SU-DHL-6 (cell line): ENCODE results near the gene AMMECR1.

ENCODE experiments used
- H2AFZ ChIP-seq: fragments of 200-600 bp; sonication (generic); 2 replicates; pipeline ENCODE4 v1.6.1; 2014; ENCODE audit warnings: low read depth, mild to moderate bottlenecking, moderate library complexity, mixed read lengths, antibody characterized with exemption, low read length; ENCODE audit not compliant: severe bottlenecking
- H3F3A ChIP-seq: fragments of 200-600 bp; shearing (Covaris generic); 2 replicates; pipeline ENCODE4 v1.6.0; 2016; ENCODE audit warnings: antibody characterized with exemption, mild to moderate bottlenecking; ENCODE audit not compliant: insufficient read depth
- H3K27ac ChIP-seq: fragments of 200-600 bp; sonication (generic); 2 replicates; pipeline ENCODE4 v1.5.1; 2016; ENCODE audit warnings: low read depth, mild to moderate bottlenecking, low read length, moderate library complexity, mixed read lengths
- H3K27me3 ChIP-seq: fragments of 200-600 bp; sonication (generic), shearing (Covaris generic); 2 replicates; pipeline ENCODE4 v1.6.0; 2014; ENCODE audit warnings: mild to moderate bottlenecking, low read length
- H3K36me3 ChIP-seq: fragments of 200-600 bp; sonication (generic); 2 replicates; pipeline ENCODE4 v1.6.1; 2014; ENCODE audit warnings: mild to moderate bottlenecking, low read length, mixed read lengths
- H3K4me2 ChIP-seq: fragments of 300-600, 200-600 bp; shearing (Covaris generic), sonication (generic); 2 replicates; pipeline ENCODE4 v1.6.0; 2014; ENCODE audit warnings: low read length, low read depth, mild to moderate bottlenecking; ENCODE audit not compliant: poor library complexity, severe bottlenecking
- H3K4me3 ChIP-seq: fragments of 200-600 bp; sonication (generic); 2 replicates; pipeline ENCODE4 v1.5.1; 2014; ENCODE audit warnings: antibody characterized with exemption, low read length, mild to moderate bottlenecking, mixed read lengths; ENCODE audit not compliant: insufficient read depth, poor library complexity, severe bottlenecking
- H3K79me2 ChIP-seq: fragments of 200-600 bp; sonication (generic); 2 replicates; pipeline ENCODE4 v1.6.1; 2014; ENCODE audit warnings: mild to moderate bottlenecking, low read length, moderate library complexity; ENCODE audit not compliant: insufficient read depth
- H3K9ac ChIP-seq: fragments of 200-600 bp; sonication (generic); 2 replicates; pipeline ENCODE4 v1.7.0; 2014; ENCODE audit warnings: mild to moderate bottlenecking, low read length
- H3K9me2 ChIP-seq: fragments of 200-600 bp; sonication (generic); replicated peaks from 2 replicates; pipeline ENCODE4 v1.6.1; 2014; ENCODE audit warnings: low read length; ENCODE audit not compliant: insufficient read depth
- H3K9me3 ChIP-seq: fragments of 200-600 bp; sonication (generic); 2 replicates; pipeline ENCODE4 v1.6.1; 2014; ENCODE audit warnings: low read length, mixed read lengths; ENCODE audit not compliant: insufficient read depth
- H4K20me1 ChIP-seq: fragments of 200-600 bp; sonication (generic); 2 replicates; pipeline ENCODE4 v1.6.1; 2014; ENCODE audit warnings: low read depth, mild to moderate bottlenecking, antibody characterized with exemption, low read length, moderate library complexity, mixed read lengths
- CTCF ChIP-seq: fragments of 200-600 bp; sonication (generic); IDR thresholded peaks from one replicate; pipeline ENCODE4 v1.5.1; 2017; ENCODE audit warnings: antibody characterized with exemption, mild to moderate bottlenecking, low read length, moderate library complexity; ENCODE audit not compliant: insufficient read depth, poor library complexity, severe bottlenecking
- EZH2phosphoT487 ChIP-seq: fragments of 200-600 bp; sonication (generic), shearing (Covaris generic); conservative IDR thresholded peaks from 2 replicates; pipeline ENCODE4 v1.6.1; 2018; ENCODE audit warnings: mild to moderate bottlenecking, antibody characterized with exemption, low read length, moderate library complexity, mixed read lengths

Gene AMMECR1

DNA sequence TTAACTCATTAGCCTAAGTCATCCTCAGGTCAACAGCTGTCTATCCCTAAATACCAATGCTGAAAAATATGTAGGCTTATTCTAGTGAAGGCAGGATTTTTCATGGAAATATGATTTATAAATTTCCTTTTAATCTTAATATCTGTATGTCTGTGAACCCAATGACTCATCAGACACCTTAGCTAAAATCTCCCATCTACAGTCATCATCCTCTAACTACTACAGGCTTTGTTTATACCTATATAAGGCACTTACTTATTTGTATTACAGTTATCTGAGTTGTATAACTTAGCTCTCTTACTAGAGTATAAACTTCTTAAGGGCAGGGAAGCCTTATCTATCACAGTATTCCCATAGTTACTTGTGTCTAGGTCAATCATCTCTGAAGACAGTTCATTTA is 24.2 kb downstream of the AMMECR1 start:
- H3F3A ChIP-seq, result no peaks in the 10 kb centered on the region
- H3K36me3 ChIP-seq, result no peaks in the 10 kb centered on the region
- H3K4me3 ChIP-seq, result no peak overlapping the region
- H2AFZ ChIP-seq, result no peak overlapping the region
- no peak overlapping the region for H3K27ac ChIP-seq
- TF ChIP-seq EZH2phosphoT487 (no peak), CTCF (no peak)
- H4K20me1 ChIP-seq, result no peaks in the 10 kb centered on the region
- H3K9me3 ChIP-seq, result no peaks in the 10 kb centered on the region
- no peak overlapping the region for H3K9ac ChIP-seq
- H3K79me2 ChIP-seq, result no peaks in the 10 kb centered on the region
- no peak overlapping the region for H3K4me2 ChIP-seq
- no peaks in the 10 kb centered on the region for H3K27me3 ChIP-seq
- H3K9me2 ChIP-seq, result no peaks in the 10 kb centered on the region

DNA sequence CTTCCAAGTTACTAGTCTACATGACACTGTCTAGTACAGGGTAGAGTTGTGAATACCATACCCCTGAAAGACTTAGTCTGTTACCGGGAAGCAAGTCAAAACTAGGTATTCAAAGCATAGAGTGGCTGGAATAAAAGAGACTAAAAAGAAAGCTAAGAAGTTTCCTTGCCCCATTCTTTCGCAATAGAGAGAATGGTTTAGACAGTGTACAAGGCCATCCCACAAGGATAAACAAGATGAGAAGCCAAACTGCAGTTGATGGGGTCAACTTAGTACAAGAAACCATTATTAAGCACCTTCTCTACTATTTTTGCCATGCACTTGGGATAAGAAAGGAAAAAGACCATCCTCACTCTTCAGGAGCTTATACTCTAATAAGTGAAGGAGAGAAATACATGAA is 30.3 kb downstream of the AMMECR1 start:
- Histone ChIP-seq H3K36me3 (no peaks in the 10 kb centered on the region), H3K9ac (no peak overlapping the region), H3K27ac (no peak overlapping the region), H3K79me2 (0 out of 2 replicates have a peak, but pooled peaks cover 4% of the 10 kb centered on the region), H3K4me2 (no peak overlapping the region), H2AFZ (no peak overlapping the region), H3F3A (no peaks in the 10 kb centered on the region), H3K4me3 (no peak overlapping the region), H3K27me3 (no peaks in the 10 kb centered on the region), H3K9me3 (no peaks in the 10 kb centered on the region), H4K20me1 (no peaks in the 10 kb centered on the region), H3K9me2 (no peaks in the 10 kb centered on the region)
- TF ChIP-seq CTCF, result no peak
- TF ChIP-seq EZH2phosphoT487, result no peak

GRCh38 chrX:110286106-110286505 is 31.8 kb downstream of the AMMECR1 start:
- H3K9ac ChIP-seq, result no peak overlapping the region
- H3F3A ChIP-seq, result no peaks in the 10 kb centered on the region
- H3K36me3 ChIP-seq, result no peaks in the 10 kb centered on the region
- no peaks in the 10 kb centered on the region for H3K9me3 ChIP-seq
- H3K4me2 ChIP-seq, result no peak overlapping the region
- 0 out of 2 replicates have a peak, but pooled peaks cover 4% of the 10 kb centered on the region for H3K79me2 ChIP-seq
- no peak overlapping the region for H2AFZ ChIP-seq
- no peaks in the 10 kb centered on the region for H3K9me2 ChIP-seq
- no peaks in the 10 kb centered on the region for H4K20me1 ChIP-seq
- H3K27me3 ChIP-seq, result no peaks in the 10 kb centered on the region
- no peak overlapping the region for H3K4me3 ChIP-seq
- no peak for TF ChIP-seq CTCF
- no peak for TF ChIP-seq EZH2phosphoT487
- H3K27ac ChIP-seq, result no peak overlapping the region

- no peak overlapping the region for H2AFZ ChIP-seq
- H3K36me3 ChIP-seq, result no peaks in the 10 kb centered on the region
- H3K4me2 ChIP-seq, result no peak overlapping the region
- no peaks in the 10 kb centered on the region for H3F3A ChIP-seq
- H3K9ac ChIP-seq, result no peak overlapping the region
- H3K9me2 ChIP-seq, result no peaks in the 10 kb centered on the region
- 0 out of 2 replicates have a peak, but pooled peaks cover 7% of the 10 kb centered on the region for H3K79me2 ChIP-seq
- H3K27ac ChIP-seq, result no peak overlapping the region
- H3K9me3 ChIP-seq, result no peaks in the 10 kb centered on the region
- H3K4me3 ChIP-seq, result no peak overlapping the region
- no peak for TF ChIP-seq CTCF
- TF ChIP-seq EZH2phosphoT487, result no peak
- H4K20me1 ChIP-seq, result no peaks in the 10 kb centered on the region
- H3K27me3 ChIP-seq, result no peaks in the 10 kb centered on the region
Observed at GRCh38 chrX:110284159-110284558, 33.7 kb downstream of the AMMECR1 start.
